NB4 (cell line): Measurements from ENCODE around the gene RCAN3.

ENCODE experiments used
- CTCF ChIP-seq: IDR thresholded peaks from one replicate; pipeline ENCODE4 v1.5.1; 2012; ENCODE audit warnings: low read depth, low read length
- MYC ChIP-seq: IDR thresholded peaks from 2 replicates; pipeline ENCODE4 v1.6.1; 2011; ENCODE audit warnings: low read depth, low read length
- POLR2A ChIP-seq: IDR thresholded peaks from 2 replicates; pipeline ENCODE4 v1.6.1; 2011; ENCODE audit warnings: mild to moderate bottlenecking; ENCODE audit not compliant: insufficient read length; ENCODE audit errors: extremely low read depth
- TF ChIP-seq, protein P1 (sequence below): IDR thresholded peaks from 2 replicates; pipeline ENCODE4 v1.6.1; 2011; ENCODE audit warnings: low read depth, low read length

DNA sequence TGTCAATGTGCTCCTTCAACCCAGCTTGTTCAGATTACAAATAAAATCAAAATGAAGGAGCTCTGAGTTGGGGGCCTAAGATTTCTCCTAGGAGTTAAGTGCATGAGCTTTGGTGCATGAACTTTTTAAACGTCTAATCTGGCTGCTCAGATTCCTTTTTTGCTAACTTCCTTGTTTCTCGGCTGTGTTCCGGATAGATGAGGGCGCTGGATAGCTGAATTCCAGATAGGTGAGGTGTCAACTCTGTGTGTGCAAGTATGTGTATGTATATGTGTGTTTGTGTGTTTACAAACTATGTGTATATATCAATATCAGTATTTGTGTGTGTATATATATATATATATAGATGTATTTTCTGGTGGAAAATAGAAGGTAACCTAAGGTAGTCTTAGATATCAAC lies 37.5 kb upstream of the RCAN3 start:
- TF ChIP-seq CTCF (no peak), POLR2A (no peak), MYC (no peak)
- TF ChIP-seq, protein P1, sequence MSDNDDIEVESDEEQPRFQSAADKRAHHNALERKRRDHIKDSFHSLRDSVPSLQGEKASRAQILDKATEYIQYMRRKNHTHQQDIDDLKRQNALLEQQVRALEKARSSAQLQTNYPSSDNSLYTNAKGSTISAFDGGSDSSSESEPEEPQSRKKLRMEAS = no peak
